Tibial artery (tissue), 4 donors: ENCODE data around the gene IL10RB.

Experiments
- DNase-seq, 2 donors: peaks; one replicate each; pipeline ENCODE4 v3.0.0-alpha.2; 2019
- H3K27ac ChIP-seq, 2 donors: fragments of 200-600 bp; sonication (generic) in 1 of 2; 1 replicate in 1 of 2; 2 replicates in 1 of 2; pipeline ENCODE4 v1.5.1; 2018 to 2019; ENCODE audit warnings: mild to moderate bottlenecking in 1 of 2
- H3K27me3 ChIP-seq, 2 donors: fragments of 200-600 bp; sonication (generic) in 1 of 2; one replicate each; pipeline versions ENCODE4 v1.5.1 to v1.6.0; 2016 to 2019
- H3K36me3 ChIP-seq, 3 donors: fragments of 200-600 bp; sonication (generic) in 2 of 3; one replicate each; pipeline ENCODE4 v1.5.1; 2016 to 2019; ENCODE audit warnings: mild to moderate bottlenecking in 2 of 3
- H3K4me1 ChIP-seq, 4 donors: fragments of 200-600 bp; sonication (generic) in 2 of 4; 1 replicate in 3 of 4; 2 replicates in 1 of 4; pipeline ENCODE4 v1.5.1; 2016 to 2019
- H3K4me3 ChIP-seq, 2 donors: fragments of 200-600 bp; sonication (generic) in 1 of 2; 1 replicate in 1 of 2; 2 replicates in 1 of 2; pipeline ENCODE4 v1.5.1; 2018 to 2019; ENCODE audit warnings: mild to moderate bottlenecking in 2 of 2
- H3K9me3 ChIP-seq, 3 donors: fragments of 200-600 bp; sonication (generic) in 1 of 3; one replicate each; pipeline ENCODE4 v1.5.1; 2016 to 2019
- CTCF ChIP-seq, 2 experiments: fragments of 200-600 bp in 1 of 2; fragments of 450-650 bp in 1 of 2; IDR thresholded peaks; one replicate each; pipeline ENCODE4 v1.5.1; 2017 to 2019; ENCODE audit warnings: antibody characterized with exemption in 2 of 2, mild to moderate bottlenecking in 1 of 2, moderate library complexity in 1 of 2
- intact Hi-C: fragments of 100-400 bp; cut with DNase I; formaldehyde crosslinking; loops from one replicate; pipeline ENCODE4 v1.15.0; 2023; ENCODE audit warnings: low total_unique reads

Gene IL10RB

GRCh38 chr21:33268737-33269441, 2.7 kb downstream of the IL10RB start:
- Histone ChIP-seq H3K9me3 (no peaks in the 10 kb centered on the region), H3K27ac (no peak overlapping the region), H3K27me3 (no peaks in the 10 kb centered on the region), H3K36me3 (peaks cover 15 to 40% (median 31%) of the 10 kb centered on the region in 3 donors), H3K4me3 (no peak overlapping the region), H3K4me1 (peaks cover 0 to 20% (median 8%) of the 10 kb centered on the region in 4 donors)
- no peak for TF ChIP-seq CTCF (IDR thresholded peaks at IDR 0.05)
- intact Hi-C loops: no loop called here
- no peak for DNase-seq

DNA sequence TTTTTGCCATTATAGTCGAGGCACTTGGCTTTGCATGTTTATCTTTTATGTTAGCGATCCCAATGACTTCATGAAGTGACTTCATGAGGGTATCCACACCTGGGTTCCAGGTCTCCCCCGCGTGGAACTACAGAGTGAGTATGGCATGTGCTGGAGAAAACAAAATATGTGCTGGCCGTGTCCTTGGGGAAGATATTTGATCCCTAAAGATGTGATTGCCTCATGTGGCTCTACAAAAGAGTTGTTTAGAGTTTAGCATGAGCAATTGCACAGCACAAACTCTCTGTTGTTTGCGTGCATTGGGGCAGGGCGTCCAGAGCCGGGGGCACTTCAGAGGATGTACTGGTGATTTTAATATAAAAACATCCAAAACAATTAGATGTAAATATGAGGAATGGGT, 4.8 kb downstream of the IL10RB start:
- H3K27me3 ChIP-seq: no peaks in the 10 kb centered on the region
- TF ChIP-seq CTCF (IDR thresholded peaks at IDR 0.05): no peak
- intact Hi-C loops: no loop called here
- H3K4me3 ChIP-seq: no peak overlapping the region
- H3K9me3 ChIP-seq: no peaks in the 10 kb centered on the region
- no peak overlapping the region for H3K27ac ChIP-seq
- no peak for DNase-seq
- H3K4me1 ChIP-seq: peaks cover 0 to 13% (median 6%) of the 10 kb centered on the region in 4 donors
- H3K36me3 ChIP-seq: peaks cover 23 to 53% (median 49%) of the 10 kb centered on the region in 3 donors

DNA sequence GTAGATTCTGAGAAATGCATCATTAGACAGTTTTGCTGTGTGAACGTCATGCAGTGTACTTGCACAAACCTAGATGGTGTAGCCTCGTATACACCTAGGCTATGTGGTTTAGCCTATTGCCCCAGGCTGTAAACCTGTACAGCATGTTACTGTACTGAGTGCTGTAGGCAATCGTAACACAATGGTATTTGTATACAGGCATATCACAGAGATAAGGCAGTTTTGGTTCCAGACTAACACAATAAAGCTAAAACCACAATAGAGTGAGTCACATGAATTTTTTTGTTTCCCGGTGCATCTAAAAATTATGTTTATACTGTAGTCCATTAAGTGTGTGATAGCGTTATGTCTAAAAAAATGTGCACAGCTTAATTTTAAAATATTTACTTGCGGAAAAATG, 6.9 kb downstream of the IL10RB start:
- Histone ChIP-seq H3K36me3 (peaks cover 24 to 60% (median 56%) of the 10 kb centered on the region in 3 donors), H3K27me3 (no peaks in the 10 kb centered on the region), H3K9me3 (no peaks in the 10 kb centered on the region), H3K27ac (no peak overlapping the region), H3K4me3 (no peak overlapping the region), H3K4me1 (peaks cover 0 to 6% (median 0%) of the 10 kb centered on the region in 4 donors)
- no peak for TF ChIP-seq CTCF (IDR thresholded peaks at IDR 0.05)
- no peak for DNase-seq
- intact Hi-C loops: no loop called here

DNA sequence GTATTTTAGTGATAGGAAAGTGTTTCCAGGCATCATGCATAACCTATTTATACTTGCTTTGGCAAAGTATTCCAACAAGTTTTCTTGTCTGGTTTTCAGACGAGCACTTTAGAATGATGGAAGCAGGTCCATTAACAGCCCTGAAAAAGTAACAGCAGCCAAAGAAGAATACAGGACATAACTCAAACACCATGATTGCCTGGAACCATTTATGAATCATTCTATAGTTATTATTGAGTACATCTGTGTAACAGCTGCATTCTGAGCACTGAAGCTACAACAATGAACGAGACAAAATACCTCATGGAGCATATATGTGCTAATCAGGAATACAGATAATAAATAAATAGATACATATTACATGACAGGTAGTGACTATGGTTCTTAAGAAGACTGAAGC, 12.6 kb downstream of the IL10RB start:
- TF ChIP-seq CTCF (IDR thresholded peaks at IDR 0.05): no peak
- peaks cover 38 to 81% (median 67%) of the 10 kb centered on the region in 3 donors for H3K36me3 ChIP-seq
- intact Hi-C loops: no loop called here

GRCh38 chr21:33279330-33279820, 13.2 kb downstream of the IL10RB start:
- DNase-seq: no peak
- intact Hi-C loops: no loop called here
- no peaks in the 10 kb centered on the region for H3K9me3 ChIP-seq
- no peak overlapping the region for H3K27ac ChIP-seq
- H3K4me1 ChIP-seq: no peaks in the 10 kb centered on the region
- H3K4me3 ChIP-seq: no peak overlapping the region
- H3K27me3 ChIP-seq: no peaks in the 10 kb centered on the region
- no peak for TF ChIP-seq CTCF (IDR thresholded peaks at IDR 0.05)
- peaks cover 32 to 78% (median 67%) of the 10 kb centered on the region in 3 donors for H3K36me3 ChIP-seq

More for the DNA sequence above, 12.6 kb downstream of the IL10RB start:
- Histone ChIP-seq H3K27ac (no peak overlapping the region), H3K4me3 (no peak overlapping the region), H3K4me1 (no peaks in the 10 kb centered on the region), H3K27me3 (no peaks in the 10 kb centered on the region), H3K9me3 (no peaks in the 10 kb centered on the region)
- no peak for DNase-seq
